ENCODE results near the gene AIMP2.
"Not testable (repeated sequence)": the region's sequence is repeated elsewhere in the genome, so short reads cannot be mapped to it uniquely, and the experiment has no call there.

The AIMP2 gene

GRCh38 chr7:6008668-6009611 lies at the start of gene AIMP2, which contains the start of gene PMS2:
TSS of gene AIMP2 (plus strand) at chr7:6009272. CDS start at chr7:6009364, 92 bp downstream.
TSS of gene PMS2 (minus strand) at chr7:6009049. CDS start at chr7:6009019, 30 bp downstream.
- peak; percentile 98 for DNase-seq
- TF ChIP-seq POLR2A (IDR thresholded peaks at IDR 0.05; ENCODE audit: low read length) (peak; percentile 96), GATA1 (IDR thresholded peaks at IDR 0.05; ENCODE audit: low read depth, low read length) (no peak)

GRCh38 chr7:5963205-5963604 lies 45.9 kb upstream of the AIMP2 start:
- not testable (repeated sequence) for DNase-seq

- DNase-seq = not testable (repeated sequence)
Observed at GRCh38 chr7:5963810-5964209, 45.3 kb upstream of the AIMP2 start.

- not testable (repeated sequence) for DNase-seq
Observed at GRCh38 chr7:5970347-5970911, 38.6 kb upstream of the AIMP2 start, which contains the start of gene RSPH10B. TSS of gene RSPH10B (minus strand) at chr7:5970689. CDS start at chr7:5967116, 3,573 bp downstream.

- not testable (repeated sequence) for DNase-seq
Observed at GRCh38 chr7:5973580-5973979, 35.5 kb upstream of the AIMP2 start.

GRCh38 chr7:5979680-5980314 lies 29.3 kb upstream of the AIMP2 start:
- not testable (repeated sequence) for DNase-seq

GRCh38 chr7:5987061-5987460 lies 22.0 kb upstream of the AIMP2 start:
- not testable (repeated sequence) for DNase-seq

GRCh38 chr7:5997210-5997808 lies 11.8 kb upstream of the AIMP2 start:
- TF ChIP-seq GATA1 (IDR thresholded peaks at IDR 0.05; ENCODE audit: low read depth, low read length) (no peak), POLR2A (IDR thresholded peaks at IDR 0.05; ENCODE audit: low read length) (no peak)
- peak; percentile 73 to 86 for DNase-seq

- no peak for TF ChIP-seq GATA1 (IDR thresholded peaks at IDR 0.05; ENCODE audit: low read depth, low read length)
- no peak for DNase-seq
Observed at GRCh38 chr7:6007386-6007785, 1.7 kb upstream of the AIMP2 start.

GRCh38 chr7:6007835-6008590 lies 1.1 kb upstream of the AIMP2 start:
- DNase-seq = not testable (repeated sequence)

GRCh38 chr7:6010370-6010769 lies 1.3 kb downstream of the AIMP2 start:
- not testable (repeated sequence) for DNase-seq

- no peak for TF ChIP-seq POLR2A (IDR thresholded peaks at IDR 0.05; ENCODE audit: low read length)
- TF ChIP-seq GATA1 (IDR thresholded peaks at IDR 0.05; ENCODE audit: low read depth, low read length) = no peak
- no peak for DNase-seq
Observed at GRCh38 chr7:6011541-6011940, 2.5 kb downstream of the AIMP2 start.

GRCh38 chr7:6012355-6013104 lies 3.5 kb downstream of the AIMP2 start:
- DNase-seq = no peak
- TF ChIP-seq POLR2A (IDR thresholded peaks at IDR 0.05; ENCODE audit: low read length) (no peak), GATA1 (IDR thresholded peaks at IDR 0.05; ENCODE audit: low read depth, low read length) (no peak)

All from erythroblast (primary cell).